MG63 (cell line): ENCODE measurements around the gene LMF2. TPM values are rescaled to one million over a fixed set of nuclear protein-coding genes. Genes with fewer than 3 reads are reported as not detected.
A peak's percentile ranks its signal among the peaks of the same experiment; 100 is the strongest.
"Not testable (repeated sequence)": the region's sequence is repeated elsewhere in the genome, so short reads cannot be mapped to it uniquely, and the experiment has no call there.

ENCODE experiments used
- DNase-seq: peaks from one replicate; pipeline ENCODE4 v3.0.0-alpha.2; 2020
- H3K27me3 ChIP-seq: fragments of 250-450 bp; sonication (Bioruptor Pico); 2 replicates; pipeline ENCODE4 v1.5.1; 2020; ENCODE audit warnings: mild to moderate bottlenecking, moderate library complexity
- H3K36me3 ChIP-seq: fragments of 250-450 bp; sonication (Bioruptor Pico); 2 replicates; pipeline ENCODE4 v1.5.1; 2020; ENCODE audit warnings: mild to moderate bottlenecking, moderate library complexity
- H3K4me3 ChIP-seq: fragments of 250-450 bp; sonication (Bioruptor Pico); 2 replicates; pipeline ENCODE4 v1.5.1; 2020; ENCODE audit warnings: mild to moderate bottlenecking, moderate library complexity
- H3K9me3 ChIP-seq: fragments of 250-450 bp; sonication (Bioruptor Pico); 2 replicates; pipeline ENCODE4 v1.5.1; 2020; ENCODE audit warnings: mild to moderate bottlenecking, moderate library complexity
- total RNA-seq: library from RNA; depleted of rRNA; stranded (reverse); fragments of >200 nt; shearing (Covaris generic); gene quantifications from 2 replicates; pipeline ENCODE4 v1.2.3, GENCODE V29; 2014; ENCODE audit warnings: low replicate concordance

Gene LMF2
- total RNA-seq, 1 experiment from 2014 or later = 30.3 TPM

GRCh38 chr22:50541667-50542026, 34.1 kb upstream of the LMF2 start:
- DNase-seq = peak; percentile 78
- H3K27me3 ChIP-seq, H3K4me3 ChIP-seq, H3K9me3 ChIP-seq, H3K36me3 ChIP-seq: not testable (repeated sequence)

GRCh38 chr22:50540381-50540780, 32.9 kb upstream of the LMF2 start:
- Histone ChIP-seq H3K36me3 (no peaks in the 10 kb centered on the region; the same call in 1 of the 2 replicates), H3K4me3 (no peak overlapping the region), H3K27me3 (no peaks in the 10 kb centered on the region), H3K9me3 (no peaks in the 10 kb centered on the region)
- no peak for DNase-seq

- Histone ChIP-seq H3K4me3 (no peak overlapping the region), H3K9me3 (no peaks in the 10 kb centered on the region), H3K36me3 (no peaks in the 10 kb centered on the region; the same call in 1 of the 2 replicates), H3K27me3 (no peaks in the 10 kb centered on the region)
- DNase-seq = no peak
Measured at GRCh38 chr22:50537765-50538164, 30.3 kb upstream of the LMF2 start.

- H3K27me3 ChIP-seq = no peaks in the 10 kb centered on the region
- H3K9me3 ChIP-seq = no peaks in the 10 kb centered on the region
- no peak for DNase-seq
- H3K4me3 ChIP-seq = no peak overlapping the region
- no peaks in the 10 kb centered on the region; the same call in 1 of the 2 replicates for H3K36me3 ChIP-seq
Measured at GRCh38 chr22:50536226-50536625, 28.7 kb upstream of the LMF2 start.

GRCh38 chr22:50535113-50535512, 27.6 kb upstream of the LMF2 start:
- no peaks in the 10 kb centered on the region; the same call in 1 of the 2 replicates for H3K36me3 ChIP-seq
- no peaks in the 10 kb centered on the region for H3K27me3 ChIP-seq
- H3K4me3 ChIP-seq = no peak overlapping the region
- H3K9me3 ChIP-seq = no peaks in the 10 kb centered on the region
- no peak for DNase-seq

GRCh38 chr22:50533856-50534711, 26.6 kb upstream of the LMF2 start:
- DNase-seq = peak; percentile 36
- not testable (repeated sequence) for H3K4me3 ChIP-seq, H3K36me3 ChIP-seq, H3K27me3 ChIP-seq, H3K9me3 ChIP-seq

- no peaks in the 10 kb centered on the region; the same call in none of the 2 replicates for H3K36me3 ChIP-seq
- no peaks in the 10 kb centered on the region for H3K27me3 ChIP-seq
- H3K4me3 ChIP-seq = peak overlapping the region; percentile 59; the same call in 1 of the 2 replicates
- DNase-seq = no peak
- H3K9me3 ChIP-seq = no peaks in the 10 kb centered on the region
Measured at GRCh38 chr22:50532824-50533796, 25.6 kb upstream of the LMF2 start.

- DNase-seq = peak; percentile 78
- Histone ChIP-seq H3K27me3 (no peaks in the 10 kb centered on the region), H3K36me3 (no peaks in the 10 kb centered on the region; the same call in none of the 2 replicates), H3K4me3 (peak overlapping the region; percentile 59), H3K9me3 (no peaks in the 10 kb centered on the region)
Measured at GRCh38 chr22:50531962-50532674, 24.6 kb upstream of the LMF2 start.

- Histone ChIP-seq H3K4me3 (peak overlapping the region; percentile 59), H3K27me3 (no peaks in the 10 kb centered on the region), H3K9me3 (no peaks in the 10 kb centered on the region), H3K36me3 (no peaks in the 10 kb centered on the region; the same call in none of the 2 replicates)
- DNase-seq = peak; percentile 68
Measured at GRCh38 chr22:50531546-50531961, 24.1 kb upstream of the LMF2 start.

- Histone ChIP-seq H3K27me3 (no peaks in the 10 kb centered on the region), H3K36me3 (no peaks in the 10 kb centered on the region; the same call in none of the 2 replicates), H3K4me3 (peak overlapping the region; percentile 59), H3K9me3 (no peaks in the 10 kb centered on the region)
- DNase-seq = peak; percentile 86
Measured at GRCh38 chr22:50530877-50531545, 23.5 kb upstream of the LMF2 start.

- no peaks in the 10 kb centered on the region; the same call in none of the 2 replicates for H3K36me3 ChIP-seq
- no peaks in the 10 kb centered on the region for H3K9me3 ChIP-seq
- no peaks in the 10 kb centered on the region for H3K27me3 ChIP-seq
- H3K4me3 ChIP-seq = peak overlapping the region; percentile 59
- no peak for DNase-seq
Measured at GRCh38 chr22:50530580-50530876, 23.0 kb upstream of the LMF2 start.

GRCh38 chr22:50529897-50530579, 22.5 kb upstream of the LMF2 start, which contains the start of gene TYMP:
Gene TYMP (minus strand): TSS chr22:50530012. CDS start chr22:50529709, 303 bp downstream.
- no peaks in the 10 kb centered on the region for H3K27me3 ChIP-seq
- H3K4me3 ChIP-seq = peak within 1 kb of the TSS; percentile 59
- H3K9me3 ChIP-seq = no peaks in the 10 kb centered on the region
- DNase-seq = peak; percentile 91
- no peaks in the 10 kb centered on the region; the same call in none of the 2 replicates for H3K36me3 ChIP-seq

- Histone ChIP-seq H3K9me3 (no peaks in the 10 kb centered on the region), H3K4me3 (peak overlapping the region; percentile 59), H3K36me3 (peaks cover 6% of the 10 kb centered on the region), H3K27me3 (no peaks in the 10 kb centered on the region)
- peak; percentile 40 for DNase-seq
Measured at GRCh38 chr22:50529416-50529896, 22.0 kb upstream of the LMF2 start.

- H3K9me3 ChIP-seq = no peaks in the 10 kb centered on the region
- H3K4me3 ChIP-seq = peak overlapping the region; percentile 59
- peaks cover 12% of the 10 kb centered on the region for H3K36me3 ChIP-seq
- no peaks in the 10 kb centered on the region for H3K27me3 ChIP-seq
- DNase-seq = no peak
Measured at GRCh38 chr22:50528682-50529415, 21.3 kb upstream of the LMF2 start.
